Body of pancreas (tissue), 4 donors: ENCODE results near the gene SYTL1.

Experiments used
- CTCF ChIP-seq, 7 experiments: fragments of 450-650 bp in 4 of 7; fragments of 200-600 bp in 3 of 7; sonication (generic) in 3 of 7; IDR thresholded peaks; one replicate each; pipeline ENCODE4 v1.5.1; 2016 to 2019; ENCODE audit warnings: antibody characterized with exemption in 7 of 7
- POLR2A ChIP-seq, 3 donors: fragments of 450-650 bp; IDR thresholded peaks; one replicate each; pipeline ENCODE4 v1.6.1; 2016; ENCODE audit warnings: antibody characterized with exemption in 3 of 3, mild to moderate bottlenecking in 2 of 3

GRCh38 chr1:27374362-27375086 lies 32.7 kb downstream of the SYTL1 start, which contains the start of gene FCN3:
- TF ChIP-seq CTCF (IDR thresholded peaks at IDR 0.05) (no peak), POLR2A (IDR thresholded peaks at IDR 0.05) (no peak)
